CD8-positive, alpha-beta memory T cell (primary cell): Measurements from ENCODE around the gene MARVELD3. TPM values are rescaled to one million over a fixed set of nuclear protein-coding genes. Genes with fewer than 3 reads are reported as not detected.
A peak's percentile ranks its signal among the peaks of the same experiment; 100 is the strongest.
"Not testable (repeated sequence)": the region's sequence is repeated elsewhere in the genome, so short reads cannot be mapped to it uniquely, and the experiment has no call there.

Experiments used
- CTCF ChIA-PET: fragments of 350-600 bp; sonication (Branson Sonifier 250); formaldehyde crosslinking; loops from one replicate; lab custom pipeline; 2021; ENCODE audit warnings: antibody characterized with exemption; lab: Charles Lee
- POLR2A ChIA-PET: fragments of 350-600 bp; sonication (Branson Sonifier 250); formaldehyde crosslinking; loops from one replicate; lab custom pipeline; 2021; ENCODE audit warnings: antibody characterized with exemption; lab: Charles Lee
- DNase-seq, 5 donors: peaks; one replicate each; pipeline versions ENCODE4 v3.0.0 to v3.0.0-alpha.2; 2020 to 2022; ENCODE audit warnings: mixed read lengths in 1 of 5
- H3K27ac ChIP-seq: one replicate; pipeline ENCODE4 v1.7.0; 2013; ENCODE audit warnings: low read depth, mild to moderate bottlenecking, low read length, moderate library complexity
- H3K27me3 ChIP-seq: 2 replicates; pipeline ENCODE4 v1.7.0; 2013; ENCODE audit warnings: low read length, mild to moderate bottlenecking; ENCODE audit not compliant: insufficient read depth, poor library complexity, severe bottlenecking
- H3K36me3 ChIP-seq: 2 replicates; pipeline ENCODE4 v1.7.0; 2013; ENCODE audit warnings: mild to moderate bottlenecking, low read length, moderate library complexity; ENCODE audit not compliant: insufficient read depth
- H3K4me1 ChIP-seq: 2 replicates; pipeline ENCODE4 v1.7.0; 2013; ENCODE audit warnings: mild to moderate bottlenecking, low read length, moderate library complexity; ENCODE audit not compliant: insufficient read depth
- H3K4me3 ChIP-seq: 2 replicates; pipeline ENCODE4 v1.7.0; 2013; ENCODE audit warnings: mild to moderate bottlenecking, low read length
- H3K9me3 ChIP-seq: 2 replicates; pipeline ENCODE4 v1.7.0; 2013; ENCODE audit warnings: mild to moderate bottlenecking, low read length
- H3K27ac Mint-ChIP-seq, 8 donors: one replicate each; pipeline ENCODE4 v1.8.0; 2020 to 2021; ENCODE audit warnings: mixed read lengths in 8 of 8, mild to moderate bottlenecking in 6 of 8, inconsistent platforms in 3 of 8, moderate library complexity in 3 of 8
- H3K27me3 Mint-ChIP-seq, 2 donors: one replicate each; pipeline ENCODE4 v1.8.0; 2020 to 2021; ENCODE audit warnings: mixed read lengths in 2 of 2, mild to moderate bottlenecking in 1 of 2, moderate library complexity in 1 of 2
- H3K36me3 Mint-ChIP-seq, 3 donors: one replicate each; pipeline ENCODE4 v1.8.0; 2020 to 2021; ENCODE audit warnings: mixed read lengths in 3 of 3, inconsistent platforms in 1 of 3, mild to moderate bottlenecking in 1 of 3
- H3K4me1 Mint-ChIP-seq, 3 donors: one replicate each; pipeline ENCODE4 v1.8.0; 2020 to 2021; ENCODE audit warnings: mixed read lengths in 3 of 3, inconsistent platforms in 1 of 3, mild to moderate bottlenecking in 1 of 3
- H3K4me3 Mint-ChIP-seq, 7 donors: one replicate each; pipeline ENCODE4 v1.8.0; 2020 to 2021; ENCODE audit warnings: mixed read lengths in 7 of 7, mild to moderate bottlenecking in 6 of 7, moderate library complexity in 4 of 7, inconsistent platforms in 2 of 7
- H3K9me3 Mint-ChIP-seq, 5 donors: one replicate each; pipeline ENCODE4 v1.8.0; 2020 to 2022; ENCODE audit warnings: mixed read lengths in 5 of 5, mild to moderate bottlenecking in 3 of 5, moderate library complexity in 2 of 5, inconsistent platforms in 1 of 5
- polyA plus RNA-seq: library from polyadenylated mRNA; unstranded; fragments of 300-500 nt; fragmentation: Illumina TruSeq; gene quantifications from one replicate; pipeline ENCODE4 v1.2.3, GENCODE V29; 2021
- total RNA-seq, 2 experiments: library from RNA; stranded (reverse); gene quantifications; one replicate each; pipeline ENCODE4 v1.2.3, GENCODE V29; 2021

MARVELD3 gene
- total and polyA plus RNA-seq, 3 experiments from 2014 or later: not detected

DNA sequence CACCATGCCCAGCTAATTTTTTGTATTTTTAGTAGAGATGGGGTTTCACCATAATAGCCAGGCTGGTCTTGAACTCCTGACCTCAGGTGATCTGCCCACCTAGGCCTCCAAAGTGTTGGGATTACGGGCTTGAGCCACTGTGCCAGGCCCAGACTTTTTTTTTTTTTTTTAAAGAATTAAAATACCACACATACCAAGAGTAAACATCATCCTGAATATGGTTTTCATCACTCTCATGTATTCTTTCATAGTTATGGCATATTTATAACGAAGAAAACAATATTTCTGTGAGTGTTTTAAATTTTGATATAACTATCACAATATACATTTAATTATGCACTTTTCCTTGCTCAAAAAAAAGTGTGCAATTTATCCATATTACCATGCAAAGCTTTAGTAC is 48.2 kb downstream of the MARVELD3 start:
- H3K4me1 ChIP-seq: no peaks in the 10 kb centered on the region
- Mint-ChIP-seq H3K36me3 (peaks cover 7 to 79% (median 17%) of the 10 kb centered on the region in 3 donors), H3K4me1 (no peaks in the 10 kb centered on the region), H3K27me3 (no peaks in the 10 kb centered on the region), H3K4me3 (no peak overlapping the region), H3K27ac (no peak overlapping the region), H3K9me3 (no peaks in the 10 kb centered on the region)
- H3K27ac ChIP-seq: no peak overlapping the region
- no peaks in the 10 kb centered on the region for H3K27me3 ChIP-seq
- no peak overlapping the region for H3K4me3 ChIP-seq
- no peaks in the 10 kb centered on the region for H3K9me3 ChIP-seq
- CTCF ChIA-PET: interaction anchor here (1.0 kb wide), 1 partner anchor 24 kb away, joined by 3 read pairs; no protein-coding TSS in a partner anchor
- H3K36me3 ChIP-seq: peaks cover 14% of the 10 kb centered on the region
- DNase-seq: no peak
- POLR2A ChIA-PET: no interaction called here

- POLR2A ChIA-PET: no interaction called here
- no peak overlapping the region for H3K4me3 ChIP-seq
- H3K4me3 Mint-ChIP-seq: no peak overlapping the region
- H3K9me3 ChIP-seq: no peaks in the 10 kb centered on the region
- H3K4me1 ChIP-seq: no peaks in the 10 kb centered on the region
- no peak for DNase-seq
- peaks cover 14% of the 10 kb centered on the region for H3K36me3 ChIP-seq
- H3K9me3 Mint-ChIP-seq: no peaks in the 10 kb centered on the region
- H3K4me1 Mint-ChIP-seq: no peaks in the 10 kb centered on the region
- no peaks in the 10 kb centered on the region for H3K27me3 Mint-ChIP-seq
- no peaks in the 10 kb centered on the region for H3K27me3 ChIP-seq
- CTCF ChIA-PET: no interaction called here
- H3K36me3 Mint-ChIP-seq: peaks cover 7 to 76% (median 16%) of the 10 kb centered on the region in 3 donors
- peak overlapping the region in 1 of 8 donors; percentile 51 for H3K27ac Mint-ChIP-seq
- no peak overlapping the region for H3K27ac ChIP-seq
Observed at GRCh38 chr16:71675380-71675779, 49.4 kb downstream of the MARVELD3 start.

- no peak overlapping the region for H3K27ac ChIP-seq
- CTCF ChIA-PET: no interaction called here
- Mint-ChIP-seq H3K27me3 (no peaks in the 10 kb centered on the region), H3K9me3 (no peaks in the 10 kb centered on the region), H3K4me3 (no peak overlapping the region), H3K4me1 (no peaks in the 10 kb centered on the region), H3K27ac (no peak overlapping the region), H3K36me3 (peaks cover 3 to 74% (median 13%) of the 10 kb centered on the region in 3 donors)
- H3K36me3 ChIP-seq: peaks cover 14% of the 10 kb centered on the region
- no peak overlapping the region for H3K4me3 ChIP-seq
- no peaks in the 10 kb centered on the region for H3K27me3 ChIP-seq
- POLR2A ChIA-PET: no interaction called here
- H3K4me1 ChIP-seq: no peaks in the 10 kb centered on the region
- H3K9me3 ChIP-seq: no peaks in the 10 kb centered on the region
- no peak for DNase-seq
Observed at GRCh38 chr16:71676236-71676635, 50.3 kb downstream of the MARVELD3 start.

- Histone ChIP-seq H3K36me3 (no peaks in the 10 kb centered on the region), H3K27ac (no peak overlapping the region), H3K9me3 (no peaks in the 10 kb centered on the region), H3K4me1 (no peaks in the 10 kb centered on the region), H3K27me3 (no peaks in the 10 kb centered on the region), H3K4me3 (no peak overlapping the region)
- Mint-ChIP-seq H3K9me3 (peaks cover 0 to 2% (median 0%) of the 10 kb centered on the region in 5 donors), H3K4me3 (no peak overlapping the region), H3K4me1 (no peaks in the 10 kb centered on the region), H3K36me3 (peaks cover 16 to 65% (median 17%) of the 10 kb centered on the region in 3 donors), H3K27me3 (no peaks in the 10 kb centered on the region), H3K27ac (no peak overlapping the region)
- ChIA-PET CTCF (interaction anchor here (0.7 kb wide), 1 partner anchor 10 kb away, joined by 3 read pairs; no protein-coding TSS in a partner anchor), POLR2A (no interaction called here)
- DNase-seq: no peak
Observed at GRCh38 chr16:71681360-71681759, 55.4 kb downstream of the MARVELD3 start.

DNA sequence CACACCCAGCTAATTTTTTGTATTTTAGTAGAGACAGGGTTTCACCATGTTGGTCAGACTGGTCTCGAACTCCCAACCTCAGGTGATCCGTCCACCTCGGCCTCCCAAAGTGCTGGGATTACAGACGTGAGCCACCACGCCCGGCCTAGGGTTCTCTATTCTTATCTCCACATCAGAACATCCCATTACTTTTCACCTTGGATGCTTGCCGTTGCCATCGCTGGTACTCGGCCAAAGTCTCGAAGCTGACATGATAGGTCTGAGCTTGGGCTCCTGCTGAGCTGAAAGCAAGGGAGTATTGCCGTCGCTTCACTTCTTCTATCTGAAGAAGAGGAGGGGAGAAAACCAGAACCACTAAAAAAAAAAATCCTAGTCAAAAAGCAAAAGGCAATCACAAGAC is 58.3 kb downstream of the MARVELD3 start:
- DNase-seq, H3K4me3 ChIP-seq, H3K27me3 Mint-ChIP-seq, H3K4me1 Mint-ChIP-seq, H3K4me3 Mint-ChIP-seq, POLR2A ChIA-PET, H3K9me3 Mint-ChIP-seq, H3K36me3 ChIP-seq, H3K9me3 ChIP-seq, H3K27ac Mint-ChIP-seq, H3K4me1 ChIP-seq, H3K27me3 ChIP-seq, H3K27ac ChIP-seq: not testable (repeated sequence)
- CTCF ChIA-PET: interaction anchor here (1.3 to 1.6 kb wide), 2 partner anchors 15 to 73 kb away, joined by 4 read pairs; no protein-coding TSS in a partner anchor
- peaks cover 21 to 67% (median 22%) of the 10 kb centered on the region in 3 donors for H3K36me3 Mint-ChIP-seq

Other genes starting within 250 kb of the MARVELD3 start
- not detected for gene TLE7, start 184.1 kb upstream of the MARVELD3 start, total RNA-seq
- gene TLE7, start 184.1 kb upstream of the MARVELD3 start, polyA plus RNA-seq: not detected
- 1 to 10 TPM; 9.2 to 9.4 TPM for gene ZNF23, start 163.9 kb upstream of the MARVELD3 start, total RNA-seq
- gene ZNF23, start 163.9 kb upstream of the MARVELD3 start, polyA plus RNA-seq: 8.2 TPM
- 1 to 10 TPM; 3.1 TPM for gene ZNF19, start 136.9 kb upstream of the MARVELD3 start, total RNA-seq
- gene ZNF19, start 136.9 kb upstream of the MARVELD3 start, polyA plus RNA-seq: 1.5 TPM
- gene CHST4, start 99.8 kb upstream of the MARVELD3 start, total RNA-seq: not detected
- not detected for gene CHST4, start 99.8 kb upstream of the MARVELD3 start, polyA plus RNA-seq
- gene TAT, start 49.1 kb upstream of the MARVELD3 start, total RNA-seq: not detected
- gene TAT, start 49.1 kb upstream of the MARVELD3 start, polyA plus RNA-seq: 0.06 TPM
- gene PHLPP2, start 98.5 kb downstream of the MARVELD3 start, total RNA-seq: 10 to 100 TPM; 14.3 to 14.4 TPM
- gene PHLPP2, start 98.5 kb downstream of the MARVELD3 start, polyA plus RNA-seq: 1.7 TPM
- gene AP1G1, start 182.7 kb downstream of the MARVELD3 start, total RNA-seq: 10 to 100 TPM; 80.4 to 83.3 TPM
- 10.9 TPM for gene AP1G1, start 182.7 kb downstream of the MARVELD3 start, polyA plus RNA-seq
- gene ATXN1L, start 219.8 kb downstream of the MARVELD3 start, total RNA-seq: 10 to 100 TPM; 16.9 to 19.7 TPM
- 11.9 TPM for gene ATXN1L, start 219.8 kb downstream of the MARVELD3 start, polyA plus RNA-seq